Suppressor macrophage (primary cell): ENCODE measurements around the gene SLC22A16.
"Not testable (repeated sequence)": the region's sequence is repeated elsewhere in the genome, so short reads cannot be mapped to it uniquely, and the experiment has no call there.

Experiments
- DNase-seq, 4 experiments: peaks; one replicate each; pipeline ENCODE4 v3.0.0-alpha.2; 2020 to 2022

Gene SLC22A16

DNA sequence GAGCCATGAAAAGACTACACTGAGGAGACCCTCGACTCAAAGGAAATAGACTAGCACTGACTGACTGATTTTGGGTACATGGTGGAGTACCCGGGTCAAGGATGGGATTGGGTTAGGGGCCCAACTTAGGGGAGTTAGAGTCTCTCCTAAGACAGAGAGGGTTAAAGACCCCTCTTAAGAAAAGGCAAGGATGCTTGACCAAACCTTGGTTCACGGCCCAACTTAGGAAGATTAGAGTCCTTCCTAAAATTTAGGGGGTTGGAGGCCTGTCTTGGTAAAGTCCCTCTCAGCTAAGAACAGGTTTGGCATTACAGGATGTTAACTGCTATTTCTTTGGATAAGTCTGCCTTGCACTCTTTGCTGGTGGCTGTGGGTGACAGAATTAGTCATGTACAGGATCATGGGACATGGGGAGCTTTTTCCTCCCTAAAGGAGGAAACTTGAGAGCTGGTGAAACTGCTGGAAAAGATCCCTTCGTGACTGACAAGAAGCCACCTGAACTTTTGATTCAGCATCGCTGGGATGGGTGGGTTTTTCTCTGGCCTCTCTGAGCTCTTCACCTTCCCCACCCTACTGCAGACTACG, 12.3 kb upstream of the SLC22A16 start:
- peak; percentile 19 to 53 (median 41) for DNase-seq

DNA sequence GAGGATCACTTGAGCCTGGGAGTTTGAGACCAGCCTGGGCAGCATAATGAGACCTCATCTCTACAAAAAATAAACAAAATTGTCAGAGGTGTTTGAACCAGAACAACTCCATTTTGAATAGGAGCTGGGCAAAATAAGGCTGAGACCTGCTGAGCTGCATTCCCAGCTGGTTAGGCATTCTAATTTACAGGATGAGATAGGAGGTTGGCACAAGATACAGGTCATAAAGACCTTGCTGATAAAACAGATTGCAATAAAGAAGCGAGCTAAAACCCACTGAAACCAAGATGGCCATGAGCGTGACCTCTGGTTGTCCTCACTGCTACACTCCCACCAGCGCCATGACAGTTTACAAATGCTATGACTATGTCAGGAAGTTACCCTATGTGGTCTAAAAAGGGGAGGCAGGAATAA, 11.6 kb upstream of the SLC22A16 start:
- DNase-seq = not testable (repeated sequence)

DNA sequence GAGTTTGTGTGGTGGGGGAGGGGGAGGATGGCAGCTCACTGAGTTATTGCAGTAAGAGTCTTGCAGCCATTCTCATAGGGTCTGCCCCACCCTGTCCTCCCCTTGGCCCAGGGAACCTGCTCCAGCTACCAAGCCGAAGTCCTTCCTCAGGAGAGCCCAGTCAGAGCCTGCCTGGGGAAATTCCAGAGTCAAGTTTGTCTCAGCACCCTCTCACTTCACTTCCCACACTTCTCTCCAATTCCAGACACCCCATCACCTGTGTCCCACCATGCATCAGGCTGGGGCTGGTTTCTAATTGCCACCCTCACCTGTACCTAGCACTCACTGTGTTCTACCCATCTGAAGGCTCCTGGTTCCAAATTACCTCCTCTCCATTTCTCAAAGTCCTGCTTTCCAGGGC, 10.3 kb upstream of the SLC22A16 start:
- DNase-seq = no peak

DNA sequence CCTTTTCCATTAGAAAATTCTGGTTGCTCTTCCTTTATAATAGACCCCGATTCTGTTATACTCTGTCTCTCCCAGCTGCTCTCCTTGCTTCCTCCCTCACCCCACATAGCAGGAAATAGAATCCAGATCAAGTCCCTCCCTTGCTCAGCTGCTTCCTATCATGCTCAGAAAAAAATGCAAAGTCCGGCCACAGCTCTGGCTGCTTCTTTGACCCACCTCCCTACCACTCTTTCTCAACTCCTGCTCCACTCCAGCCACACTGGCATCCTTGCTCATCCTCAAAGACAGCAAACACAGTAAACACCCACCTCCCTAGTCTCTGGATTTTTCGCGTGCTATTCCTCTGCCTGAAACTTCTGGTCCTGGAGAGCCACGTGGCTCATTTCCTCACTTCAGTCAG, 9.1 kb upstream of the SLC22A16 start:
- DNase-seq = peak; percentile 24 to 65 (median 58)

DNA sequence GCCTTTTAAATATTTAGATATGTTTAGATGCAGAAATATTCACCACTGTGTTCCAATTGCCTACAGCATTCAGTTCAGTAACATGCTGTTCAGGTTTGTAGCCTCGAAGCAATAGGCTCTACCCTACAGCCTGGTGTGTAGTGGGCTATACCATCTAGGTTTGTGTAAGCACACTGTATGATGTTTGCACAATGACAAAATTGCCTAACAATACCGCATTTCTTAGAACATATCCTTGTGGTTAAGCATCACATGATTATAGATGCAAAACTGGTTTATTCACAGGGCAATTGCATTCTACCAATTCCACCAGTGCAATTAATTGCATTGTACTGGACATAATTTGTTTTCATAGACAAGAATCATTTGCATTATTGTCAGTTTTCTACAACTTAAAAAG, 7.9 kb upstream of the SLC22A16 start:
- DNase-seq = peak; percentile 60 to 90 (median 74)

DNA sequence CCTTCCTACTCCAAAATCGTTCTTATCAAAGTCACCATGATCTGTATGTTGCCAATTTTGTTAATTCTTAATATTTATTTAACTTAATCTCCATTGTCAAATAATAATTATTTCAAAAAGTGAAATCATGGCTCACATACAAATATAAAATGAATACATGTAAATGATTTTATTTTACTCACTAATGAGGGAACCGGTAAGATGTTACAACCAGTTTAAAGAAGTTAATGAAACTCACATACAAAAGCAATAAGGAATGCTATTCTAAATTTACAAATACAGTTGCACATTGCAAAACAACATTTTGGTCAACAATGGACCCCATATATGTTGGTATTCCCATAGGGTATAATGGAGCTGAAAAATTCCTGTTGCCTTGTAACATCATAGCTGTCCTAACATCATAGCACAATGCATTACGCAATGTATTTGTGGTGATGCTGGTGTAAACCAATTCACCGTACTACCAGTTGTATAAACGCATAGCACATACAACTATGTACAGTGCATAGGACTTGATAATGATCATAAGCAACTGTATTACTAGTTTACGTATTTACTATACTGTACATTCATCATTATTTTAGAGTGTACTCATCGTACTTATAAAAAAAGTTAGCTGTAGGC, 6.5 kb upstream of the SLC22A16 start:
- DNase-seq = peak in 1 of 4 experiments; percentile 29

DNA sequence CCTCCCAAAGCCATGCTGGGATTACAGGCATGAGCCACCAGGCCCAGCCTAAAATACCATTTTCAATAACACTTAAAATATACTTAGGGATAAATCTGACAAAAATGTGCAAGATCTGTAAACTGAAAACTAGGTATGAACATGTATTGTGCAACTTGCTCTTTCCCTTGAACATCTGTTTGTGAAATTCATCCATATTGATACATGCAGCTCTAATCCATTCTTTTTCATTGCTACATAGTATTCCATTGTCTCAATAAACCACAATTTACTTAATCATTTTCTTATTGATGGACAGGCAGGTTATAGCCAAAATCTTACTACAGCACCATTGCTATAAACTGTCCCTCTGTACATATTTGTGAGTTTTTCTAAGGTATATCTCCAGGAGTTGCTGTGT, 4.7 kb upstream of the SLC22A16 start:
- no peak for DNase-seq

DNA sequence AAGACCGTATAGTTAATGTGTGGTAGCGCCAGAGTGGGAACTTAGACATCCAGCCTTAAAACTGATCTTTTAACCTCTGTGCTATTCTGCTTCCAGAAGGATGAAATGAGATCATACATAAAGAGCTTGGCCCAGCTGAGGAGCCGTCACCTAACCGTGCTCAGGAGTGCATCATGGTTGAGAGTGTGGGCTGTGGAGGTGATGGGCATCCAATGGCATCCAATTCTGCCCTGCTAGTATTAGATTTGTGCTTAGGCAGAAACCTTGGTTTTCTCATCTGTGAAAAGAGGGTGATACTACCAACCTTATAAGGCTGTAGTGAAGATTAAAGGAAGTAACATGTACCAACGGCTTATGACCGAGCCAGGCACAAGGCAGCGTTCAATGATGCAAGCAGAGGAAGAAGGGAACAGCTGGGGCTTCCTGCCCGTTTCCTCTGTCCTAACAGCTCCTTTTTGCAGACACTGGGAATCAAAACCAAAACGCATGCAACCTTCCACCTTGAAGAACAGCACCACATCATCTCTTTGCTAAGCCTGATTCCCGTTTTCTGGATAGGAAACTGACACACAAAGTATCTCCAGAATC, 1.3 kb downstream of the SLC22A16 start:
- DNase-seq = peak; percentile 81 to 93 (median 90)

DNA sequence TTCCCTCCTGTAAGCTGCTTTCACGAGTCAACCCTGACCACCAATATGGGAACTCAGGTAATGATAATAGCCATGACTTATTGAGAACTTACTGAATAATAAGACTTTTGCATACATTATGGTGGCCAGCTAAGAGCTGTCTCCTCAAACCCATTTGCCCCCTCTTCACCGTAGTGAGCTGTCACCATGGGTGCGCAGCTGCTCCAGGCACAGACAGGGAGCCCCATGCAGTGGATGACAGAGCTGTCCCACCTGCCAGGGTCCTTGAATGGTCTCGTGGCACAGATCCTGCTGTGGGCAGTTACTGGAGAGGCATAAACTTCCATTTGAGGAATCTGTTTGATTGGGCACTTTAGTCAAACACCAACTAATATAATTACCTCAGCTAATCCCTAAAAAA, 1.9 kb downstream of the SLC22A16 start:
- DNase-seq = no peak

DNA sequence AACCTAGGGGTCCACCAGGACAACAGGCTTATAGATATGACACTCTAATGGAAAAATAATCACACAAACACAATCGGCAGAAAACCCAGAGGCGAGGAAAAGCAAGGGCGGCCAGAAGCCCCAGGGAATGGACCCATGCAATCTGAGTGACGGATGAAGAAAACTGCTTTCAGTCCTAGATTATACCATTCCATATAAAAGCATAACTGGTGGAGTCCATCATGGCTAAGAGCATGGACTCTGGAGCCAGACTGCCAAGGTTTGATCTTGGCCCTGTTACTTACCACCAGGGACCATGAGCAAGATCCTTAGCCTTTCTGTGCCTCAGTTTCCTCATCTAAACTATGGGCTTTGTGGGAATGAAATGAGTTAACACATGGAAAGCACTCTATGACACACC, 3.7 kb downstream of the SLC22A16 start:
- no peak for DNase-seq

DNA sequence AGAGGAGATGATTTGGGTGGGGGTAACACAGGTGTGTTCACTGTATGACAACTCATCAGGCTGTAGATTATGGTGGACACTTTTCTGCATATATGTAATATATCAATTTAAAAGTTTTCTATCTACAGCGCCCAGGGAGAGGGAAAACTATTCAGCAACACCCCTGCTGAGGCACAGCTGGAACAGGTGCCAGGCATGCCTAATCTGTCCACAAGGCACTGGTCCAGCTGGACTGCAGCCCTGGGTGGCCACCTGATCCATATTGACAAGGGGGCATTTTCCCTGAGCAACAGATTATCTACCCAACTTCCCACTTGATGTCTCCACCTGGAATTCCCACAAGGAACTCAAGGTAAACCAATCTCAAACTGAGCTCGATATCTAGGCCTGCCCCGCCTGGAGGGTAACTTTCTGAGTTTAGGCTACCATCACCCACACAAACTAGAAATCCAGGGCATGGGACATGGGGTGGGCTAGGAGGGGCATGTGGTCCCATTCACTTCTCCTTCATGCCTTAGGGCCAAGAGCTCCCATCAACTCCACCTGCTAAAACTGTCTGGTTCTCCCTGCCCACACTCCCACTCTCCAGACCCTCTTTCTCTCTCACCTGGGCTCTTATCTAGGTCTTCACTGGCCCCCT, 4.6 kb downstream of the SLC22A16 start:
- DNase-seq = no peak

DNA sequence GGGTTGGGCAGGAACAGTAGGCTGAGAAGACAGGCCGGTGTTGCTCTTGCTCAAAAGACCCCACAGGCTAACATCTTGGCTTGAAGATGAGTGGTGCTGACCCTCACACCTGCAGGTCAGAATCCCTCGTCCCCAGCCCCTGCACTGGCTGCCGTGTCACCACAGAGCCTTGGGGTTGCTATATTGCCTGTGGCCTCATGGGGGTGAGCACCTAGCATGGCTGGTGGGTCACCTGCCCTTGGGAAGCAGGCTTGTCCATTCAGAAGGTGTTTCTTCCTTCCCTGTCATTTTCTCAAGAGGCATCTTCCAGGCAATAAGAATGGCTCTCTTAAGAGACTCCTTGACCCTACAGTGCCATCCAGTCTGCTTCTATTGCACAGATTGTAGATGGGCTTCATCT, 7.7 kb downstream of the SLC22A16 start:
- no peak for DNase-seq

DNA sequence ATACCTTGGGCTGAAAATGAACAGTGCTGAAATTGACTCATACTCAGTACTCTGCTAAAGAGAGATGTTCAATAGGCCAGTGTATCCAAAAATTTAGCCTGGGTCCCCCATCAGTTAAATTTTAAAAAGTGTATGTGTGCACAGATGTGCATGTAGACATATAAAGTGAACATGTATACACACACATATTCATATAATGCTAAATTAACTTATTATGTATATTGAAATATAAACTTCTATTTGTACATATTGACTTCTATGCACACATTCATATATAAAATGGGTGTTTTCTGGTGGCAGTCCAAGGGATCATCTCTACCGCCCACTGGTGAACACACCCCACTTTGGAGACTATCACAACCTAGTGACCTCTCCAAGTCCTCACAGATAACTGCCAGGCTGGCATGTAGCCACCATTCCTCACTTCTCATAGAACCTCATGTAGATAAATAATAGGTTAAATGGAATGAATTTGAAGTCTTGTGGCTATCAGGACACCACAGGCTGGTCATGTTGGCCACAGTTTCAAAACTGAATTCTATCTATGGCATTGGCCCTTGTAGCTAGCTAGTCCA, 8.8 kb downstream of the SLC22A16 start:
- DNase-seq = no peak

DNA sequence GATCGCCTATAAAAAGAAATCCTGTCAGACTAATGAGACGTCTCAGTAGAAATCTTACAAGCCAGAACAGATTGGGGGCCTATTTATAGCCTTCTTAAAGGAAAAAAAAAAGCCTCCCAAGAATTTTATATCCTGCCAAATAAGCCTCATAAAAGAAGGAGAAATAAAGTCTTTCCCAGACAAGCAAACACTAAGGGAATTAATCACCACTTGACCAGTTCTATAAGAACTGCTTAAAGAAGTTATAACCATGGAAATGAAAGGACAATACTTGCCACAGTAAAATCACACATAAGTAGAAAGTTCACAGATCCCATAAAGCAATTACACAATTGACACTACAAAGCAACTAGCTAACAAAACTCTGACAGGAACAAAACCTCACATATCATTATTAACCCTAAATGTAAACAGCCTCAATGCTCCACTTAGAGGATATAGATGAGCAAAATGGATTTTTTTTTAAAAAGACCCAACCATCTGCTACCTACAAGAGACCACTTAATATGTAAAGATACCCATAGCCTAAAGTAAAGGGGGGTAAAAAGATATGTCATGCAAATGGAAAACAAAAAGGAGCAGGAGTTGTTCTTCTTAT, 13.4 kb downstream of the SLC22A16 start:
- DNase-seq = no peak

DNA sequence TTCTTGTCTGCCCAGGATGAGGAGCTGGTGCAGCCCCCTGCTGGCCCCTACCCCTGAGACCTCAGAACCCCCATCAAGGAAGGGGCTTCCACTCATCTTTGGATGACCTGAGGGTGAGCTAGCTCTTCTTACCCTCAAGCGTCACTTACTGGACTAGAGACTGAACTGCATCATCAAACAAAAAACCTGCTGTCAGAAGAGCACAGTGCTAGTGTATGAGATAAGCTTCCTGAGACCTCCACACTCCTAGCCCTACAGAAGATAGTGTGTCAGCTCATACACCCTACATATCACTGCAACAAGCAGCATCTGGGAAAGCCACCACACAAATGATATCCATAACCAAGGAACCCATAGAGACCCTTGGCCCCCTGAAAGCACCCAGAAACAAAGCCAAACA, 15.0 kb downstream of the SLC22A16 start:
- no peak for DNase-seq

DNA sequence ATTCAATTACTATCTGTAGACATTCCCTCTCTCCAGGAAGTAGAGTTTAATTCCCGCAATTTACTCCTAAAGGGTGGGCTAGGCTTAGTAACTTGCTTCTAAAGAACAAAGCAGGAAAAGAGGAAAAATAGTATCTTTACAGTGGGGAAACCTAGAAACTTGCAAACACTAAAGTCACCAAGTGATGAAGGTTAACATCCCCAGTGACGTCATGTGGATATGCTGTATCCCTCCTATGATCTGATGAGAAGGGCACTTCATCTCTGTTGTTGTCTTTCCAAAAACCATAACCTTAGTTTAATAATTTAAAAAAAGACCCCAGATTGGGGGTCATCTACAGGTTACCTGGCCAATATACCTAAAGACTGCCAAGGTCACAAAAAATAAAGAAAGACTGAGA, 17.3 kb downstream of the SLC22A16 start:
- no peak for DNase-seq

DNA sequence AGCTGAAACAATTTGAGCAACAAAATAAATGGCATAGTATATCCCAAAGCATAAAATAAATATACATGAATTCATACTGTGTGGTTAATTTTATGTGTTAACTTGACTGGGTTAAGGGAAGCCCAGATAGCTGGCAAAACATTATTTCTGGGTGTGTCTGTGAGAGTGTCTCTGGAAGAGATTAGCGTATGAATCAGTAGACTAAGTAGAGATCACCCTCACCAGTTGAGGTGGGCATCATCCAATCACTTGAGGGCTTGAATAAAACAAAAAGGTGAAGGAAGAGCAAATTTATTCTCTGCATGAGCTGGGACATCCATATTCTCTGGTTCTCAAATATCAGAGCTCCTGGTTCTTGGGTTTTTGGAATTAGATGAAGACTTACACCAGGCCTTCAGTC, 17.9 kb downstream of the SLC22A16 start:
- DNase-seq = no peak

DNA sequence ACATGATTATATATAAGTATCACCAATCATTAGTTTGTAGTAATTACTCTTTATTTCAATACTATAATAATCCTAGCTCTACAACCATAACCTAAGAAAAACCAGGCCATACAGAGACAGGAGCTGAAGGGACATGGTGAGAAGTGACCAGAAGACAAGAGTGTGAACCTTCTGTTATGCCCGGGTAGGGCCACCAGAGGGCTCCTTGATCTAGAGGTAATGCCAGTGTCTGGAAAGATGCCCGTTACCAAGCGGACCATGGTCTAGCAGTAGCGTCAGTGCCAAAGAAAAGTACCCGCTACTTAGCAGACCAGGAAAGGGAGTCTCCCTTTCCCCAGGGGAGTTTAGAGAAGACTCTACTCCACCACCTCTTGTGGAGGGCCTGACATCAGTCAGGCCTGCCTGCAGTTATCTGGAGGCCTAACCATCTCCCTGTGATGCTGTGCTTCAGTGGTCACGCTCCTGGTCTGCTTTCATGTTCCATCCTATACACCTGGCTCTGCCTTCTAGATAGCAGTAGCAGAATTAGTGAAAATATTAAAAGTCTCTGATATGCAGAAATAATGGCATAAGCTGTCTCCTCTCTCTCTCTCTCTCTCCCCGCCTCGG, 18.7 kb downstream of the SLC22A16 start:
- peak; percentile 49 to 73 (median 60) for DNase-seq

DNA sequence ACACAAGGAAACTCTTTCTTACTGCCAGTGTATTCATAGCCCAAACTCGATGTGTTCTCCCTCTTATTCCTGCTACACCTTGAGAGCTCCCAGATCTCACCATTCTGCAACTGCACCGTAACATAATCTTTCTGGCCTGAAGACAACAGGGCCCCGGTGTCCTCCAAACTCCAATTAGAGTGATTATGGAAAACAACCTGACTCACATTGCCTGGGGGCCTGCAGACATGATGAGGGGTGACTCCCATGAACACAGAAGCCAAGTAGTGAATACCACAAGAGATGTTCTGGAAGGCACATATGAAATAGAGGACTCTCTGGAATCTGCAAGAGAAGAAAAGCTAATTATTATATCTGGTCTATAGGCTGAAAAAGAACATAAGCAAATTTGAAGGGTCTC, 19.7 kb downstream of the SLC22A16 start:
- DNase-seq = no peak

DNA sequence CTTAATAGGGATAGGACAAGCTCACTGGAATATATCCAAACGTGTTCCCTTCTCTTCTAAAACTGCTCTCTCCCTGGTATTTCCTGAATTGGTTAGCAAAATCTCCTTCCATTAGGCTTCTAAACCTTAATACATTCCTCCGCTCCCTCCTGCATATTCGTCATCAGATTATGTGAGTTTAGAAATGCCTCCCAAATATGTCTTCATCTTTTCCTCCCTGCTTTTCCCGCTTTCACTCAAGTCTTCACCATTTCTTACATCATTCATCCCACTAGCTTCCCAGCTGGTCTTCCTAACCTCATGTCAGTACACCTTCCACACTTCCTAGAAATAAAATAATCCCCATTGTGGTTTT, 26.9 kb downstream of the SLC22A16 start:
- DNase-seq = no peak

DNA sequence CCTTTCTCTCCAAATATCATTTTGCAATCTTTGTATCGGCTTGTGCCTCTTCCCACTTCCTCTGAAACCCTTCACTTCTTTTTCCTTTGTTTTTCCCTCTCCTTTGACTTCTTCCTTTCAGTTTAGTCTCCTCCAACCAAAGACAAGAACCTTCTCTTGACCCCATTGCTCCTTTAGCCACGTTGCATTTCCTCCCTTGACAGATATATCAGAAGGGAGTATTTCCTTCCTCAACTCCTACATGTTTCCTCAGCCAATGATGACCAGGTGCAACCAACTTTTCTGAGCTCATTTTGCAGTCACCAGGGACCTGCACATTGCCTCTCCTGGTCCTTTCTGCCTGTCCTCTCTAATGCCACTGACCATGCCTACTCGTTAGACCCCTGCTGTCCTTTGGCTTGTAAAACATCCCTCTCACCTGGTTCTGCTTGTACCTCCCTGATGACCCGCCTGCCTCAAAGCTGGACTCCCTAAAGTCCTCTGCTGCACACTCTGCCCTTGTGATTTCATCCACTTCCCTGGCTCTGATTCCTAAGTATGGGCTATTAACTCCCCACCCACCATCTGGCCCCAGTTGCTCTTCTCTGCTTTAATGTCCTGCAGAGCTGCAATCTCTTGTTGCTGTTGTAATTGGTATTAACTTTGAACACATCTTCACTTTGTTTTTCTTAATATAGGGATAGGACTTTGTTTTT, 27.4 kb downstream of the SLC22A16 start:
- peak in 3 of 4 experiments; percentile 6 to 37 (median 34) for DNase-seq

DNA sequence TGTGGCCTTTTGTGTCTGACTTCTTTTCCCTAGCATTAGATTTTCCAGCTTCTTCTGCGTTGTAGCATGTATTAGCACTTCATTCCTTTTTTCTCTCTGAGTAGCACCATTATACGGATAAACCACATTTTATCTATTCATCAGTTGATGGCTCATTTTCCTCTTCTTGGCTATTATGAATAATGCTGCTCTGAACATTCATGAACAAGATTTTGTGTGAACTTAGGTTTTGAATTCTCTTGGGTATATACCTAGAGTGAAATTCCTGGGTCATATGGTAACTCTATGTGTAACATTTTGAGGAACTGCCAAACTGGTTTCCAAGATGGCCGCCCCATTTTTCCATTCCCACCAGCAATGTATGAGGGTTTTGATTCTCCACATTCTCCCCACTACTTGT, 28.7 kb downstream of the SLC22A16 start:
- DNase-seq = no peak
